Small intestine (tissue), 7 donors: Measurements from ENCODE around the gene ELF3. TPM values are rescaled to one million over a fixed set of nuclear protein-coding genes. Genes with fewer than 3 reads are reported as not detected.

Experiments
- DNase-seq, 2 donors: peaks; one replicate each; pipeline versions ENCODE4 v3.0.0 to v3.0.0-alpha.2; 2013
- FAIRE-seq: peaks from 2 replicates; lab custom pipeline; 2012; peaks lifted over from hg19 to GRCh38; lab: Jason Lieb, UNC
- H3K27ac ChIP-seq, 3 donors: one replicate each; pipeline ENCODE4 v1.5.1; 2013; ENCODE audit warnings: low read length in 2 of 3, mild to moderate bottlenecking in 2 of 3, control low read depth in 1 of 3, inconsistent platforms in 1 of 3, low read depth in 1 of 3, moderate library complexity in 1 of 3
- H3K27me3 ChIP-seq, 3 donors: one replicate each; pipeline ENCODE4 v1.6.1; 2013; ENCODE audit warnings: low read length in 3 of 3, inconsistent platforms in 1 of 3; ENCODE audit not compliant: control insufficient read depth in 3 of 3, insufficient read depth in 3 of 3
- H3K36me3 ChIP-seq, 3 donors: one replicate each; pipeline ENCODE4 v1.6.1; 2013; ENCODE audit warnings: low read length in 3 of 3, inconsistent platforms in 1 of 3, low read depth in 1 of 3, mild to moderate bottlenecking in 1 of 3, moderate library complexity in 1 of 3; ENCODE audit not compliant: control insufficient read depth in 3 of 3, insufficient read depth in 2 of 3
- H3K4me1 ChIP-seq, 3 donors: one replicate each; pipeline ENCODE4 v1.6.1; 2013; ENCODE audit warnings: low read length in 2 of 3, inconsistent platforms in 1 of 3, low read depth in 1 of 3, mild to moderate bottlenecking in 1 of 3, moderate library complexity in 1 of 3; ENCODE audit not compliant: control insufficient read depth in 3 of 3, insufficient read depth in 2 of 3
- H3K4me3 ChIP-seq, 3 donors: one replicate each; pipeline ENCODE4 v1.5.1; 2013; ENCODE audit warnings: low read length in 3 of 3, control low read depth in 1 of 3, inconsistent platforms in 1 of 3, low read depth in 1 of 3, mild to moderate bottlenecking in 1 of 3, moderate library complexity in 1 of 3
- H3K9me3 ChIP-seq, 2 donors: one replicate each; pipeline ENCODE4 v1.6.1; 2013; ENCODE audit warnings: low read depth in 1 of 2, low read length in 1 of 2; ENCODE audit not compliant: control insufficient read depth in 2 of 2, insufficient read depth in 1 of 2
- WGBS, 3 donors: extraction: QIAGEN DNeasy Blood & Tissue Kit; methylation state at CpG; one replicate each; pipeline ENCODE4 v1.1.7; 2013; 5-methylcytosine and 5-hydroxymethylcytosine counted together
- polyA plus RNA-seq, 4 donors: library from polyadenylated mRNA; stranded (reverse) in 3 of 4; unstranded in 1 of 4; fragments of 200-250 nt in 3 of 4; fragments of 120-200 nt in 1 of 4; gene quantifications; one replicate each; pipeline versions ENCODE4 v1.2.1 to v1.2.3, GENCODE V29; 2013
- donor health status: healthy with polysubstance abuse.
- donor health status: control.
- donor health status: control.
- donor health status: Bipolar disorder and iron deficiency.
- donor health status: healthy.

ELF3 gene
- polyA plus RNA-seq, 4 donors = 261 to 708 (median 441) TPM

- Histone ChIP-seq H3K27me3 (no peaks in the 10 kb centered on the region), H3K9me3 (no peaks in the 10 kb centered on the region), H3K4me3 (peak overlapping the region in 2 of 3 donors; percentile 47 to 98), H3K4me1 (peaks cover 0 to 6% (median 4%) of the 10 kb centered on the region in 3 donors), H3K27ac (peak overlapping the region; percentile 60 to 97 (median 77)), H3K36me3 (peaks cover 0 to 12% (median 0%) of the 10 kb centered on the region in 3 donors)
- DNase-seq = peak in 1 of 2 donors; percentile 69
- 5 to 12% (median 8%) methylated on average over 13 to 31 of the region's 31 CpGs for WGBS, 3 donors
- no peak for FAIRE-seq
Measured at GRCh38 chr1:201982082-201982622, 28.2 kb upstream of the ELF3 start.

- no peaks in the 10 kb centered on the region for H3K27me3 ChIP-seq
- H3K36me3 ChIP-seq = peaks cover 0 to 12% (median 0%) of the 10 kb centered on the region in 3 donors
- H3K27ac ChIP-seq = peak within 1 kb of the TSS; percentile 77 to 97 (median 97)
- H3K4me1 ChIP-seq = peaks cover 0 to 6% (median 4%) of the 10 kb centered on the region in 3 donors
- H3K4me3 ChIP-seq = peak within 1 kb of the TSS; percentile 47 to 98 (median 90)
- FAIRE-seq = no peak
- no peaks in the 10 kb centered on the region for H3K9me3 ChIP-seq
- DNase-seq = peak in 1 of 2 donors; percentile 85
- 0% methylated on average over 22 to 80 of the region's 80 CpGs for WGBS, 3 donors
Measured at GRCh38 chr1:201982623-201983379, 27.6 kb upstream of the ELF3 start, which contains the start of gene RNPEP. Gene RNPEP (plus strand): TSS chr1:201982648. CDS start chr1:201982667, 19 bp downstream.

- no peaks in the 10 kb centered on the region for H3K27me3 ChIP-seq
- DNase-seq (peak; percentile 83 to 92), FAIRE-seq (no peak)
- peak overlapping the region; percentile 65 to 97 (median 97) for H3K27ac ChIP-seq
- H3K36me3 ChIP-seq = peaks cover 0 to 12% (median 0%) of the 10 kb centered on the region in 3 donors
- WGBS, 3 donors = 3 to 9% (median 6%) methylated on average over 11 of the region's 11 CpGs
- peak overlapping the region; percentile 47 to 98 (median 90) for H3K4me3 ChIP-seq
- peaks cover 0 to 6% (median 4%) of the 10 kb centered on the region in 3 donors for H3K4me1 ChIP-seq
- H3K9me3 ChIP-seq = no peaks in the 10 kb centered on the region
Measured at GRCh38 chr1:201983380-201983805, 27.0 kb upstream of the ELF3 start.

- 94 to 98% (median 95%) methylated on average over 3 of the region's 3 CpGs for WGBS, 3 donors
Measured at GRCh38 chr1:201984446-201984845, 25.9 kb upstream of the ELF3 start.

GRCh38 chr1:201985355-201985754 lies 25.0 kb upstream of the ELF3 start:
- FAIRE-seq = no peak
- H3K4me1 ChIP-seq = peaks cover 0 to 6% (median 4%) of the 10 kb centered on the region in 3 donors
- no peak overlapping the region for H3K4me3 ChIP-seq
- WGBS, 3 donors = 83 to 97% (median 95%) methylated on average over 2 of the region's 2 CpGs
- H3K9me3 ChIP-seq = no peaks in the 10 kb centered on the region
- H3K27ac ChIP-seq = no peak overlapping the region
- H3K27me3 ChIP-seq = no peaks in the 10 kb centered on the region
- no peak for DNase-seq
- peaks cover under 1 to 29% (median 4%) of the 10 kb centered on the region in 3 donors for H3K36me3 ChIP-seq

More at GRCh38 chr1:201984446-201984845, 25.9 kb upstream of the ELF3 start:
- no peaks in the 10 kb centered on the region for H3K27me3 ChIP-seq
- H3K27ac ChIP-seq = no peak overlapping the region
- H3K4me3 ChIP-seq = no peak overlapping the region
- FAIRE-seq (no peak), DNase-seq (no peak)
- peaks cover 0 to 20% (median 2%) of the 10 kb centered on the region in 3 donors for H3K36me3 ChIP-seq
- no peaks in the 10 kb centered on the region for H3K9me3 ChIP-seq
- H3K4me1 ChIP-seq = peaks cover 0 to 6% (median 4%) of the 10 kb centered on the region in 3 donors

GRCh38 chr1:201988601-201989000 lies 21.8 kb upstream of the ELF3 start:
- Histone ChIP-seq H3K9me3 (no peaks in the 10 kb centered on the region), H3K36me3 (peaks cover 5 to 51% (median 7%) of the 10 kb centered on the region in 3 donors), H3K27me3 (no peaks in the 10 kb centered on the region), H3K27ac (no peak overlapping the region), H3K4me3 (no peak overlapping the region), H3K4me1 (peaks cover 0 to 4% (median 0%) of the 10 kb centered on the region in 3 donors)
- DNase-seq = no peak
- WGBS, 3 donors = 79 to 84% (median 82%) methylated on average over 7 of the region's 7 CpGs
- FAIRE-seq = no peak

GRCh38 chr1:201989354-201990128 lies 20.8 kb upstream of the ELF3 start:
- FAIRE-seq (no peak), DNase-seq (no peak)
- no peak overlapping the region for H3K4me3 ChIP-seq
- 94 to 97% (median 96%) methylated on average over 10 of the region's 10 CpGs for WGBS, 3 donors
- H3K9me3 ChIP-seq = no peaks in the 10 kb centered on the region
- no peaks in the 10 kb centered on the region for H3K4me1 ChIP-seq
- peaks cover 9 to 60% (median 10%) of the 10 kb centered on the region in 3 donors for H3K36me3 ChIP-seq
- H3K27ac ChIP-seq = no peak overlapping the region
- no peaks in the 10 kb centered on the region for H3K27me3 ChIP-seq

- H3K4me3 ChIP-seq = no peak overlapping the region
- no peak for DNase-seq
- no peaks in the 10 kb centered on the region for H3K4me1 ChIP-seq
- FAIRE-seq = no peak
- H3K9me3 ChIP-seq = no peaks in the 10 kb centered on the region
- 49 to 75% (median 67%) methylated on average over 6 of the region's 6 CpGs for WGBS, 3 donors
- no peaks in the 10 kb centered on the region for H3K27me3 ChIP-seq
- peaks cover 9 to 60% (median 10%) of the 10 kb centered on the region in 3 donors for H3K36me3 ChIP-seq
- no peak overlapping the region for H3K27ac ChIP-seq
Measured at GRCh38 chr1:201990427-201990826, 20.0 kb upstream of the ELF3 start.
